Measurements from ENCODE around the gene SULT1C2. TPM values are rescaled to one million over a fixed set of nuclear protein-coding genes. Genes with fewer than 3 reads are reported as not detected.

Gene SULT1C2
- total and polyA plus RNA-seq, 2 of the 8 experiments (the other 6 are each of a cell fraction or from before 2014, with no cell fraction given), result 2.2 to 2.8 TPM

- TF ChIP-seq ASH2L (IDR thresholded peaks at IDR 0.05; ENCODE audit: low read length), result peak; percentile 95
- 0 out of 2 replicates have a peak, but pooled peaks have one; percentile 13 for TF ChIP-seq SP1 (IDR thresholded peaks at IDR 0.05; ENCODE audit: low read depth, low read length)
- peak; percentile 48; the same call in 1 of the 2 replicates for TF ChIP-seq USF2 (IDR thresholded peaks at IDR 0.05; ENCODE audit: low read length)
- TF ChIP-seq POLR2A (IDR thresholded peaks at IDR 0.05; ENCODE audit: control extremely low read depth in 1 of 2, low read depth in 2 of 2, low read length in 2 of 2), result peak in 1 of 2 experiments; percentile 72; a peak in 1 of 3 replicates
- no peak for TF ChIP-seq TCF12 (IDR thresholded peaks at IDR 0.05; ENCODE audit: low read depth, low read length)
- TF ChIP-seq EP300 (IDR thresholded peaks at IDR 0.05; ENCODE audit: borderline replicate concordance in 1 of 2, low read depth in 2 of 2, low read length in 2 of 2), result no peak
Observed at GRCh38 chr2:108288534-108289106, at the start of gene SULT1C2 (continued).

All from H1 (cell line).